HG02642 (cell line): ENCODE results near the gene ADGRD2.

Source experiments
- ATAC-seq: cut with Tn5 transposase; IDR thresholded peaks from one replicate; pipeline ENCODE4 v1.9.1; 2021; ENCODE audit warnings: mild to moderate bottlenecking; ENCODE audit not compliant: unreplicated experiment, poor library complexity

Gene ADGRD2

DNA sequence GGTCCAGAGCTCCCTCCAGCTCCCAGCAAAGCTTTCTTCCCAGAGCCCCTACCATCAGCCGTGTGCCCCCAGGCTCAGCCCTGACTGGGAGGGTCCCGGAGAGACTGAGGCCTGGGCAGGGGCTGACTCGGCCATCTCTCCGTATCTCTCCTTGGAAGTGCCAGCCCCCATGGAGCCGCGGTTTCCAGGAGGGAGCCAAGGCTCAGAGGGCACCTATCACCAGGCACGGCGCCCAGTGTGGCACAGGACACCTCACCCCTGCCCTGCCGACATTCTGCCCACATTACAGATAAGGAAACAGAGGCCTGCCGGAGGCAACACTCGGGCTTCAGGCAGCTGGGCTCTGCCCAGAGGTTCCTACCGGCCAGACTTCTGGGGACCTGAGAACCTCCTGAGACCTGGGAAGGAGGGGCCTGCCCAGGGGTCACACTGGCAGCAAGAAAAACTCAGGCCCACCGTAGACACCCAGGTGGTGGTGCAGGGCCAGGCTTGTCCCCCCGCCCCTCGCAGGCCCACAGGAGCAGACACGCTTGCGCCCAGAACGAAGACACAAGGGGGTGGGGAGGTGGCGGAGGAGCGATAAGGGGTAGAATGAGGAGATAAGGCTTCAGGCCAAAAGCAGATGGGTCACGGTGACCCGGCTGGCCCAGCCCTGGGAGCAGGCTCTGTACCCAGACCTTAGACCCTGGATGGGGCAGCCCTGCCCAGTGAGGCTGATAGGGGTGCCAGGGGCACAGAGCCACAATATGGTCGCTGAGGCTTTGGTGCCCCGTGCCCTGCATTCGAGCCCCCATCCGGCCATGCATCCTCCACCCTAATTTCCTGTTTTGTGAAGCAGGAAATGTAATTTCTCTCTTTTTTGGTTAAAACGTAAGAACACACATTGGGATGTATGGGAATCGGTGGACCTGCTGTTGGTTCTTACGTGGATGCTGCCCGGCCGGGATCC is 45.1 kb downstream of the ADGRD2 start:
- no peak for ATAC-seq

GRCh38 chr9:124496075-124496449 is 45.8 kb downstream of the ADGRD2 start:
- no peak for ATAC-seq

DNA sequence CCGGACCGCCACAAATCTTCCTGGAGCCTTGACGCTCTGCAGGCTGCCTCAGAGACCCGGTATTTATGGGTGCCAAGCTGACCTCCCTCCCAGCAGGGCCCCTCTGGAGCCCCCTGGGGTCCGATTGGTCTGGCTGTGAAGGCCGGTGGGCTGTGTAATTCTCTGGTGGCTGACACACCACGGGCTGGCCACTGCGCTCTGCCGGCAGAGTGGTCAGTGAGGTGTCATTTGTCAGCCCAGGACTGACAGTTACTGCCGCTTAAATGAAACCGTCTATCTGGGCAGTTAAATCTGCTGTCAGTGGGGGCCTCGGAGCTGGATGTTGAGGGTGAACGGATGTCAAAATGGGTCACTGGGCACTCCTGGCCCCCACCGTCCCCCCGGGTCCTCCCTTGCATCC is 46.2 kb downstream of the ADGRD2 start:
- no peak for ATAC-seq

DNA sequence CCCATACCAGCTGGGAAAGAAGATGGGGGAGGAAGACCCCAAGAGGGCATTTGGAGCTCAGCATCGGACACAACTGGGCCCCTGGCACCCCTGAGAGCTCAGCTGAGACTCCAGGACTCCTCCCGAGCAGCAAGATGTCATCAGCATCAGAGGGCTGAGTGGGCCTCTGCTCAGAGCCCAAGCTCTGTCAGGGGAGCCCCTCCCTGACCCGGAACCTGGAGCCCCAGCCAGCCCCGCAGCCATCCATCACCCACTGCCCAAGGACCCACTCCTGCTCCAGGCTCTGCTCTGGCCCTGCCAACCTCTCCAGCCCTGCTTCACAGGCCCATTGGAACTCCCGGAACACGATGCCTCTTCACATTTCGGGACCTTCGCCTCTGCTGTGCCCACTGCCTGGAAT is 47.2 kb downstream of the ADGRD2 start:
- ATAC-seq: no peak

DNA sequence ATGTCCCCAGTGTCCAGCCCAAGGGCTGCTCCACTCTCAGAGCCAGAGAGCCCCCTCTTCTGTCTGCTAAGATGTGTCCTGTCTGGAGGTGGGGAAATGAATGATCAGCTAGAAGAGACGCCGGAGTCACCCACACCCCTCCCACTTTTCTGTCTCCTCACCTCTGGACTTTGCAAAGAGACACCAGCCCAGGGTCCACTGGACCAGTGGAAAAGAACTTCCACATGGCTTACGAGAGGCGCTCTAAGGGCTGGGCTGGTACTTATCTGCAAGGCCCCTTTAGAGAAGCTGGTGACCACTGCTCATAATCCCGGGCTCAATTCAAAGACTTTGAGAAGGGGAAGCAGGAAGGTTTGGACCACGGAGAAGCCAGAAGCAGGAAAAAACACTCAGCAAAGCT is 47.8 kb downstream of the ADGRD2 start:
- no peak for ATAC-seq

GRCh38 chr9:124498499-124499146 is 48.4 kb downstream of the ADGRD2 start:
- ATAC-seq: no peak

GRCh38 chr9:124499216-124499615 is 49.0 kb downstream of the ADGRD2 start:
- ATAC-seq: no peak

DNA sequence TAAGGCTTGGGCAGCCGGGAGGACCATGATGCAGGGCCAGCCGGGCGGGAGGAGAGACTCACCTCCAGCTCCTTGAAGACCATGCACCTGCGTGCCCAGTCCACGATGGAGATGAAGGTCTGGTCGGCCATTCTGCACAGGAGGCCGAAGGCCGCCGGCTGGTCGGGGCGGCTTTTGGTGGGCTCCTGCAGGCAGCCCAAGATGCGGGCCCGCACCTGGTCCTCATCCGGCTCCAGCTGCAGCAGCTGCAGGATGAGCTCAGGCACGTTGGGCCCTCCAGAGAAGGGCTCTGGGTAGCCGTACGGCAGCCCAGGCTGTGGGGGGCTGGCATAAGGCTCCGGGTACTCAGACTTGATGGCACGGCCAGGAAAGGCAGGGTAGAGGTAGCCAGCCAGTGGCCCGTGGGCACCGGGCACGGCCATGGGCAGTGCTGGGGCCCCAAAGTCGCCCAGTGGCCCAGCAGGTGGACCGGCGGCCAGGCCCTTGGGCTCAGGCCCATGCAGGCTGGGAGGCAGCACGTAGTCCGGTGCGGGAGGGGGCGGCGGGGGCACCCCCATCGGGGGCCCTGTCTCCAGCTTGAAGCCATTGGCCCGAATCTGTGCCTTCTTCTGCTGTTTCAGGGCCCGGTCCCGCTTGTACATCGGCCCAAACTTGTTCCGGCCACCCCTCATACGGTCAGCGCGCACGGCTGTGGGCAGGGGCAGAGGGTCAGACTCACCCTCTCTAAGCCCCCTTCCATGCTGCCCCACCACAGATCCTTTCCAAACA is 50.0 kb downstream of the ADGRD2 start:
- no peak for ATAC-seq

GRCh38 chr9:124500796-124501611 is 50.8 kb downstream of the ADGRD2 start:
- no peak for ATAC-seq

GRCh38 chr9:124501771-124502320 is 51.6 kb downstream of the ADGRD2 start:
- no peak for ATAC-seq

DNA sequence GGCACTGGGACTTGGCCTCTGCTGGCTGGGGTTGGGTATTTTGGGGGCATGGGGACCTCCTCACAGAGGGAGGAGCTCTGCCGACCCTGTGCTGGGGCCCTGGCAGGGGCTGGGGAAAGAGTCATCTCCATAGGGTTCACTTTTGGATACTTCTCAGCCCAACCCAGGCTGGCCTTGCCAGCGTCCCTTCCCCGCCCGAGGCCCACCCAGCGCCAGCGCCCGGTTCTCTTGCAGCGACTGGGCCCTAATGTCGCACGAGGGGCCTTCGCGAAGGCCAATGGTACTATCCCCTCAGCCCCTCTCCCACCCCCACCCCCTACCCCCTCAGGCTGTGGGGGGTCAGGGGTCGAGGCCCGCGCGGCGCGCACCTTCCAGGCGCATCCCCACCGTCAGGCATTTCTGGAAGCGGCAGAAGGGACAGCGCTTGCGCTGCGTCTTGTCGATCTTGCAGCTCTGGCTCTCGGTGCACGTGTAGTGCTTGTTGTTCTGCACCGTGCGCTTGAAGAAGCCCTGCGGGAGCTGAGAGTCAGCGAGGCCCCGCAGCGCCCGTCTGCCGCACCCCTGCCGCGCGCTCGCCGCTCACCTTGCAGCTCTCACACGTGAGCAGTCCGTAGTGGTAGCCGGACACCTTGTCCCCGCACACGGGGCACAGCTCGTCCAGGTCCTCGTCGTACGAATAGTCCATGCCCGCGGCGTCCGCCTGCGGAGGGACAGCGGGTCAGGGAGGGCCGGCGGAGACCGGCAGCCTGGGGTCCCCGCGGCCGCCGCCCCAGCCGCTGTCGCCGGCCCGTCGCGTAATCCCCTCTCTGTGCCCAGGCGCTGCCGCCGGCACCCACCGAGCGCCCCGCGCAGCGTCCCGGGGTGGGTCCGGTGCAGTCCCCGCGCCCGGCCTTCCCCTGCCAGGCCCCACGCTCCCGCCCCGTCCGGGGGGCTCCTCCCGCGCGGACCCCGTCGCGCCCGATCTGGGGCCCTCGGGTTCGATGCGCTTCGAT is 52.8 kb downstream of the ADGRD2 start:
- no peak for ATAC-seq

- ATAC-seq: no peak
These were observed 53.7 kb downstream of the ADGRD2 start for GRCh38 chr9:124503713-124504529.

- ATAC-seq: no peak
These were observed 54.3 kb downstream of the ADGRD2 start for GRCh38 chr9:124504530-124505005.

DNA sequence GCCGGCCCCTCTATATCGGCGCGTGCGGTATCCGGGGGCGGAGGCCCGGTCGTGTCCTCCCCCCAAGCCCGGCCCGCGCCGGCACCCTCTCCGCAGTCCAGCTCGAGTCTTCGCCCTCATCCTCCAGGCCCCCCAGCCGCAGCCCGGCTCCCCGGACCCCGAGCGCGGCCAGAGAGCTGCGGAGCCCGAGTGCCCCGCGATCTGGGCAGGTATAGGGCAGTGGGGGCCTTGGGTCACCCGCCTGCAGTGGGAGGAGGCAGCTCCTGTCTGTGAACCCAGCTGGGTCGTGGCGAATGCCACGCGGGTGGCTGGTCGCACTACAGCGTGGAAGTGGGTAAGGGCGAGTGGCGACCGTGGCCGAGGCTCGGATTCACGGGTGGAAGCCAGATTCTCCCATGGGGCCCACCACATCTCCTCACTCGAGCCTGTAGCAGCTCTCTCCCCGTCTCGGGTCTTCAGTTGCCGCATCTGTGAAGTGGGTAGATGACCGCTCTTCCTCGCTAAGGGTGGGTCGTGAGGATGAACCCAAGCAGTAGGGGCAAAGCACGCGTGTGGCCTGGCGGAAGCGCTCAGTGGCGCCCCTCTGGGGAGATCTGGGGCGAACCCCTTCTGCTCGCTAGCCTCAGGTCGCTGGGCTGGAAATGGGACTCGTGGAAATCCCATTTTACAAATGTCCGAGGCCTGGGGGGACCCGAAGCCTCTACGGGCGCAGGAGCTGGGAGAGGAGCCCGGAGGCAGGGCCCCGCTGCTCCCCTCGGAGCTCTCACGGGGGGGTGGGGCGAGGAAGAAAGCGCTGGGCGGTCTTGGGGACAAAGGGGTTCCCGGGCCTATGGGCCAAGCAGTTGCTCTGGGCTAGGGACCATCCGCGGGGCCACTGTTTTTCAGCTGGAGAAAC is 55.0 kb downstream of the ADGRD2 start:
- no peak for ATAC-seq

DNA sequence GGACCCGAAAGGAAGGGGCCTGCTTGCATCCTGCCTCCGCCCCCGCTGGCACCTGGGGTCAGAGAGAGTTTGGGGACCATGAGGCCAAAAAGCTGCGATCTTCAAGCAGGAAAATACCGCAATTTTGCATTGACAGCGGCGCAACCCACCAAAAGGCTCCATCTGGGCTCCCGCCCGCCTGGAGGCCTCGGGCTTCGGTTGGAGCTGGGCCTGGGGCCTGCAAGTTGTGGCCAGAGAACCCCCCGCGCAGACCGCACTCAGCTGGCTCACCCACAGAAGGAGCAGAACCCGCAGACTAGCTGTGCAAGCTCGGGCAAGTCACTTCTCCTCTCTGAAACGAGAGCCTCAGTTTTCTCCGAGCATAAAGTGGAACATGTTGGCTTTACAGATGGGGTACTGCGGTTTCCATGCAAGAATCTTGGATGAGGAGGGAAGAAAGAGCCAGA is 55.7 kb downstream of the ADGRD2 start:
- ATAC-seq: no peak

DNA sequence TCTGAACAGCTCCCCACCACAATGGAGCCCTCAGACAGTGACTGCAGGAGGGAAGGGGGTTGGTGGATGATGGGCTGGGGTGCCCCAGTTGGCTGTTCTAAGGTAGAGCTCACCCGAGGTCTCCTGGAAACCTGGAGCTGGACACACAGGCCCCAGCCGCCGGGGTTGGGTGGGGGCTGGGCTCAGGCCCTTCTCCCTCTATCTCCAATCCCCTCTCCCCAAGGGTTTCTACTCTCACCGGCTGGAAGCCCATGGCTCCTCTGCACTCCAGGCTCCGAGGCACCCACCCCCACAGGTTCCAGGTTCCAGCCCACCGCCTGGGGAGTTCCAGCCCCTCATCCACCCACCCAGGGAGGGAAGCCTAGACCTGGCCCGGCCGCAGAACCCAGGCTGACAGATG is 56.2 kb downstream of the ADGRD2 start:
- ATAC-seq: no peak
